Spleen (tissue), 11 donors: ENCODE results near the gene NSD1. TPM values are rescaled to one million over a fixed set of nuclear protein-coding genes. Genes with fewer than 3 reads are reported as not detected.

ENCODE experiments used
- DNase-seq: peaks from one replicate; pipeline ENCODE4 v3.0.0-alpha.2; 2020
- H3K27ac ChIP-seq, 8 donors: fragments of 200-600 bp; sonication (generic) in 7 of 8; 1 replicate in 4 of 8; 2 replicates in 4 of 8; pipeline versions ENCODE4 v1.5.0 to v1.8.0; 2016 to 2021; ENCODE audit warnings: inconsistent platforms in 4 of 8, mild to moderate bottlenecking in 4 of 8, moderate library complexity in 1 of 8
- H3K27me3 ChIP-seq, 7 donors: fragments of 200-600 bp; sonication (generic) in 6 of 7; replicated peaks in 1 of 7; 1 replicate in 4 of 7; 2 replicates in 3 of 7; pipeline versions ENCODE4 v1.5.0 to v1.8.0; 2016 to 2021; ENCODE audit warnings: inconsistent platforms in 3 of 7, mild to moderate bottlenecking in 1 of 7
- H3K36me3 ChIP-seq, 6 donors: fragments of 200-600 bp; sonication (generic) in 5 of 6; 1 replicate in 4 of 6; 2 replicates in 2 of 6; pipeline versions ENCODE4 v1.5.0 to v1.8.0; 2016 to 2021; ENCODE audit warnings: inconsistent platforms in 2 of 6
- H3K4me1 ChIP-seq, 6 donors: fragments of 200-600 bp; sonication (generic) in 5 of 6; 1 replicate in 3 of 6; 2 replicates in 3 of 6; pipeline versions ENCODE4 v1.5.0 to v1.8.0; 2016 to 2021; ENCODE audit warnings: inconsistent platforms in 3 of 6
- H3K4me3 ChIP-seq, 8 donors: fragments of 200-600 bp; sonication (generic) in 7 of 8; 1 replicate in 4 of 8; 2 replicates in 4 of 8; pipeline versions ENCODE4 v1.5.0 to v1.8.0; 2016 to 2021; ENCODE audit warnings: inconsistent platforms in 4 of 8, mild to moderate bottlenecking in 4 of 8, moderate library complexity in 2 of 8
- H3K9me3 ChIP-seq, 8 donors: fragments of 200-600 bp; sonication (generic) in 7 of 8; 1 replicate in 4 of 8; 2 replicates in 4 of 8; pipeline versions ENCODE4 v1.5.0 to v1.8.0; 2016 to 2021; ENCODE audit warnings: inconsistent platforms in 4 of 8
- POLR2A ChIP-seq, 3 donors: fragments of 450-650 bp; IDR thresholded peaks; one replicate each; pipeline ENCODE4 v1.5.1; 2017; ENCODE audit warnings: antibody characterized with exemption in 3 of 3, mild to moderate bottlenecking in 1 of 3
- POLR2AphosphoS5 ChIP-seq, 3 donors: sonication (generic); formaldehyde crosslinking; IDR thresholded peaks; one replicate each; pipeline ENCODE4 v1.5.1; 2017; ENCODE audit warnings: antibody characterized with exemption in 3 of 3
- WGBS, 5 donors: extraction: QIAGEN DNeasy Blood & Tissue Kit in 3 of 5; methylation state at CpG; one replicate each; pipeline versions ENCODE4 v1.1.5 to v1.1.7; 2013 to 2018; 5-methylcytosine and 5-hydroxymethylcytosine counted together
- intact Hi-C: fragments of 100-400 bp; cut with DNase I; formaldehyde crosslinking; loops from one replicate; pipeline ENCODE4 v1.15.0; 2023; ENCODE audit warnings: low total_unique reads
- polyA plus RNA-seq, 3 donors: library from polyadenylated mRNA; stranded (reverse); fragments of 200-250 nt; gene quantifications; one replicate each; pipeline ENCODE4 v1.2.1, GENCODE V29; 2013
- total RNA-seq, 7 donors: library from RNA; depleted of rRNA in 3 of 7; stranded (reverse); fragments of >200 nt in 3 of 7; fragmentation: NEBNext Ultra II Directional in 4 of 7; extraction: Animal tissue kit (Norgen Biotek cat#: 25700) in 4 of 7; gene quantifications; one replicate each; pipeline versions ENCODE4 v1.1.0 to v1.2.1, GENCODE V29; 2016 to 2021
- TF ChIP-seq, protein P1 (sequence below), 11 experiments: fragments of 200-600 bp in 7 of 11; fragments of 450-650 bp in 4 of 11; sonication (generic) in 4 of 11; IDR thresholded peaks in 8 of 11; conservative IDR thresholded peaks in 3 of 11; 1 replicate in 7 of 11; 2 replicates in 4 of 11; pipeline versions ENCODE4 v1.4.0 to v1.8.0; 2016 to 2021; ENCODE audit warnings: antibody characterized with exemption in 11 of 11, inconsistent platforms in 4 of 11, mild to moderate bottlenecking in 1 of 11
- donor health status: healthy with polysubstance abuse.
- donor health status: DM: no; HTN: no; CAD: no; lungs with moderate emphysema.
- donor health status: DM: no; HTN: no; CAD: no.
- donor health status: Bipolar disorder and iron deficiency.
- donor health status: healthy.
- donor health status: DM: no; HTN: no; CAD: no.
- donor health status: DM: yes; HTN: yes; CAD: no.

Gene NSD1
- total and polyA plus RNA-seq, 10 donors: 4.1 to 130 (median 69.1) TPM

DNA sequence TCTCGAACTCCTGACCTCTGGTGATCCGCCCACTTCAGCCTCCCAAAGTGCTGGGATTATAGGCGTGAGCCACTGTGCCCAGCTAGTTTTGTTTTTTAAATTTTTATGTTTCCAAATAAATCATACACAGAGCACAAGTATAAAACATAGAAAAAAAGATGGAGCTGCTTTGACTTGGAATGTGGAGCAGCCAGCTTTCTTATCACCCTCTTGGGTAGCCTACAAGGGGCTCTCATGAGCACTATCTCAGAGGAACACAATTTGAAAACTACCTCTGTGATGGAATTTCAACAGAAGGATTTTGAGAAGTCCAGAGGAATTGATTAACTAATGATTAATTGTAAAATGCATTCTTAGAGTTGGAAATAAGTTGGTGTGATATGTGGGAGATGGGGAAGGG, 45.9 kb downstream of the NSD1 start:
- 88 to 93% (median 92%) methylated on average over 3 of the region's 3 CpGs for WGBS, 5 donors
- Histone ChIP-seq H3K4me3 (no peak overlapping the region), H3K9me3 (no peaks in the 10 kb centered on the region), H3K27ac (no peak overlapping the region), H3K4me1 (peaks cover 6 to 87% (median 46%) of the 10 kb centered on the region in 6 donors), H3K36me3 (peaks cover 0 to 54% (median 0%) of the 10 kb centered on the region in 6 donors), H3K27me3 (no peaks in the 10 kb centered on the region)
- TF ChIP-seq POLR2AphosphoS5 (IDR thresholded peaks at IDR 0.05) (no peak), POLR2A (IDR thresholded peaks at IDR 0.05) (no peak)
- TF ChIP-seq, protein P1, sequence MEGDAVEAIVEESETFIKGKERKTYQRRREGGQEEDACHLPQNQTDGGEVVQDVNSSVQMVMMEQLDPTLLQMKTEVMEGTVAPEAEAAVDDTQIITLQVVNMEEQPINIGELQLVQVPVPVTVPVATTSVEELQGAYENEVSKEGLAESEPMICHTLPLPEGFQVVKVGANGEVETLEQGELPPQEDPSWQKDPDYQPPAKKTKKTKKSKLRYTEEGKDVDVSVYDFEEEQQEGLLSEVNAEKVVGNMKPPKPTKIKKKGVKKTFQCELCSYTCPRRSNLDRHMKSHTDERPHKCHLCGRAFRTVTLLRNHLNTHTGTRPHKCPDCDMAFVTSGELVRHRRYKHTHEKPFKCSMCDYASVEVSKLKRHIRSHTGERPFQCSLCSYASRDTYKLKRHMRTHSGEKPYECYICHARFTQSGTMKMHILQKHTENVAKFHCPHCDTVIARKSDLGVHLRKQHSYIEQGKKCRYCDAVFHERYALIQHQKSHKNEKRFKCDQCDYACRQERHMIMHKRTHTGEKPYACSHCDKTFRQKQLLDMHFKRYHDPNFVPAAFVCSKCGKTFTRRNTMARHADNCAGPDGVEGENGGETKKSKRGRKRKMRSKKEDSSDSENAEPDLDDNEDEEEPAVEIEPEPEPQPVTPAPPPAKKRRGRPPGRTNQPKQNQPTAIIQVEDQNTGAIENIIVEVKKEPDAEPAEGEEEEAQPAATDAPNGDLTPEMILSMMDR (IDR thresholded peaks at IDR 0.05 in 8 of 11, conservative IDR thresholded peaks at IDR 0.05 in 3 of 11): no peak
- intact Hi-C loops: no loop called here
- DNase-seq: no peak

DNA sequence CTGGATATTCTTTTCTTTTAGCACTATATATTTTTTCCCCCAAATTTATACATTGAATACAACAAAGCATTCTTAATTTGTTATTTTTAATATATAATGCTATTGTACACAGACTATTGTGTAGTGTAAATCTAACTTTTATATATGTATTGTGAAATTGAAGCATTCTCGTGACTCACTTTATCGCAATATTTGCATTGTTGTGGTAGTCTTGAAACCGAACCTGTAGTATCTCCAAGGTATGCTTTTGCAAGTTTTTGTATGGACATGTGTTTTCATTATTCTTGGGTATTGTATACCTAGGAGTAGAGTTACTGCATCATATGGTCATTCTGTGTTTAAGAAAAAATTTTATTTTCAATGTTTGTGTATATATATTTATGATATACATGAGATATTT, 49.6 kb downstream of the NSD1 start:
- WGBS, 5 donors: 77 to 94% (median 93%) methylated on average over 3 of the region's 3 CpGs
- Histone ChIP-seq H3K4me3 (no peak overlapping the region), H3K27me3 (no peaks in the 10 kb centered on the region), H3K9me3 (no peaks in the 10 kb centered on the region), H3K27ac (no peak overlapping the region), H3K4me1 (peaks cover 0 to 83% (median 24%) of the 10 kb centered on the region in 6 donors), H3K36me3 (peaks cover 0 to 54% (median 3%) of the 10 kb centered on the region in 6 donors)
- no peak for TF ChIP-seq POLR2AphosphoS5 (IDR thresholded peaks at IDR 0.05)
- no peak for DNase-seq
- intact Hi-C loops: no loop called here

DNA sequence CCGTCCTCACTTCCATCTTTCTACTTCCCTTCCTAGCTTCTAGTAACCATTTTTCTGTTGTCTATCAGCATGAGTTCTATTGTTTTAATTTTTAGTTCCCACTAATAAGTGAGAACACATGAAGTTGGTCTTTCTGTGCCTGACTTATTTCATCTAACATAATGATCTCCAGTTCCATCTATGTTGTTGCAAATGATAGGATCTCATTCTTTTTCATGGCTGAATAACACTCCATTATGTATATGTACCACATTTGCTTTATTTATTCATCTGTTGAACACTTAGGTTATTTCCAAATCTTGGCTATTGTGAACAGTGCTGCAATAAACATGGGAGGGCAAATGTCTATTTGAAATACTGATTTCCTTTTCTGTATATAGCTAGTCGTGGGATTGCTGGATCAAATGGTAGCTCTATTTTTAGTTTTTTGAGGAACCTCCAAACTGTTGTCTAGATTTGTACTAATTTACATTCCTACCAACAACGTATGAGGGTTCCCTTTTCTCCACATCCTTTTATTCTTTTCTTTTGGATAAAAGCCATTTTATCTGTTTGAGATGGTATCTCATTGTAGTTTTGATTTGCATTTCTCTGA, 50.3 kb downstream of the NSD1 start:
- peaks cover 0 to 50% (median 3%) of the 10 kb centered on the region in 6 donors for H3K36me3 ChIP-seq
- TF ChIP-seq POLR2A (IDR thresholded peaks at IDR 0.05) (no peak), POLR2AphosphoS5 (IDR thresholded peaks at IDR 0.05) (no peak)
- TF ChIP-seq, protein P1 (IDR thresholded peaks at IDR 0.05 in 8 of 11, conservative IDR thresholded peaks at IDR 0.05 in 3 of 11): no peak
- WGBS, 5 donors: 27 to 54% (median 35%) methylated on average over 3 of the region's 3 CpGs
- intact Hi-C loops: no loop called here
- H3K4me1 ChIP-seq: peaks cover 0 to 83% (median 24%) of the 10 kb centered on the region in 6 donors
- no peaks in the 10 kb centered on the region for H3K27me3 ChIP-seq
- no peaks in the 10 kb centered on the region for H3K9me3 ChIP-seq
- H3K4me3 ChIP-seq: no peak overlapping the region
- no peak for DNase-seq
- peak overlapping the region in 1 of 8 donors; percentile 37 for H3K27ac ChIP-seq

DNA sequence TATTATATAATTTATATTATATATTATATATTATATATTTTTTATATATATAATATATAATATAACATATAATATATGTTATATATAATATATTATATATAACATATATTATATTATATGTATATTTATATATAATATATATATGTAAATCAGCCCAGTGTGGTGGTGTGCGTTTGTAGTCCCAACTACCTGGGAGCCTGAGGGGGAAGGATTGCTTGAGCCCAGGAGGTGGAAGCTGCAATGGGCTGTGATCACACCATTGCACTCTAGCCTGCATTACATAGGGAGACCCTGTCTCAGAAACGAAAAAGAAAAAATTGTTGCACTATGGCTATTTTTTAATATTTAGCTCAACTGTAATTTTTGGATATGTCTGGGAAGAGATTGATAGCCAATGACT, 52.4 kb downstream of the NSD1 start:
- WGBS, 5 donors: 87 to 96% (median 90%) methylated on average over 2 of the region's 2 CpGs
- intact Hi-C loops: no loop called here
- Histone ChIP-seq H3K4me1 (peaks cover 0 to 81% (median 22%) of the 10 kb centered on the region in 6 donors), H3K27me3 (no peaks in the 10 kb centered on the region), H3K27ac (no peak overlapping the region), H3K9me3 (no peaks in the 10 kb centered on the region), H3K4me3 (no peak overlapping the region), H3K36me3 (peaks cover 0 to 33% (median 3%) of the 10 kb centered on the region in 6 donors)
- TF ChIP-seq, protein P1 (IDR thresholded peaks at IDR 0.05 in 8 of 11, conservative IDR thresholded peaks at IDR 0.05 in 3 of 11): no peak
- TF ChIP-seq POLR2AphosphoS5 (IDR thresholded peaks at IDR 0.05) (no peak), POLR2A (IDR thresholded peaks at IDR 0.05) (no peak)
- DNase-seq: no peak
